H4 (cell line): Measurements from ENCODE around the gene RELN. TPM values are rescaled to one million over a fixed set of nuclear protein-coding genes. Genes with fewer than 3 reads are reported as not detected.
A peak's percentile ranks its signal among the peaks of the same experiment; 100 is the strongest.

Source experiments
- DNase-seq: peaks from one replicate; pipeline ENCODE4 v3.0.0-alpha.2; 2015; ENCODE audit warnings: low spot score
- total RNA-seq: library from RNA; depleted of rRNA; stranded (reverse); fragments of >200 nt; shearing (Covaris generic); gene quantifications from 2 replicates; pipeline ENCODE4 v1.2.3, GENCODE V29; 2014

The RELN gene
- total RNA-seq, 1 experiment from 2014 or later = not detected

DNA sequence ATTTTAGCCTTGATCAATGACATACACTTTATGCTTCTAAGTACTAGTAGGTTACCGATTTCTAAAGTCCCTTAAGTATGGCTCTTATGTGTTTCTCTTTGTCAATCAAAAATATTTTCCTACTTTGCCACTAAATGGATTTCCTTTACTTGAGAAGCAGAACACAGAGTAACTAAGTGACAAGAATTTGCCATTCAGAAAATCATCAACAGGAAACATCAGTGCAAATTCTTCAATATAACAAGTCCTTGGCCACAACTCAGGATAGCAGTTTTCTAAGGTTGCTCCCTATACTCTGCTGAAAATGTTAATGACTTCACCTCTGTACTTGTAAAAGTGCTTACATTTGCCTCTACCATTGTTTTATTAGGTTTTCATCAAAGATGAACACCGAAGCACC lies 303.8 kb downstream of the RELN start:
- no peak for DNase-seq

DNA sequence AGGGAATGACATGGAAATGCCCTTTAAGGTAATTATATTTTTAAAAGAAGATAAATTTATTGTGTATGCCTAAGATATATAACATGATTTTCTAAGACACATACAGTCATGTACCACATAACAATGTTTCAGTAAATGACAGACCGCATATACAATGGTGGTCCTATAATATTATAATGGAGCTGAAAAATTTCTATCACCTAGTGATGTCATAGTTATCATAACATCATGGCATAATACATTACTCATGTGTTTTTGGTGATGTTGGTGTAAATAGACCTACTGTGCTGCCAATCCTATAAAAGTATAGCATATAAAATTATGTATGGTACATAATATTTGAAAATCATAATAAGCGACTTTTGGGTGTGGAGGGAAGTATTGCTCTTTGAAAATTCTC lies 306.1 kb downstream of the RELN start:
- no peak for DNase-seq

DNA sequence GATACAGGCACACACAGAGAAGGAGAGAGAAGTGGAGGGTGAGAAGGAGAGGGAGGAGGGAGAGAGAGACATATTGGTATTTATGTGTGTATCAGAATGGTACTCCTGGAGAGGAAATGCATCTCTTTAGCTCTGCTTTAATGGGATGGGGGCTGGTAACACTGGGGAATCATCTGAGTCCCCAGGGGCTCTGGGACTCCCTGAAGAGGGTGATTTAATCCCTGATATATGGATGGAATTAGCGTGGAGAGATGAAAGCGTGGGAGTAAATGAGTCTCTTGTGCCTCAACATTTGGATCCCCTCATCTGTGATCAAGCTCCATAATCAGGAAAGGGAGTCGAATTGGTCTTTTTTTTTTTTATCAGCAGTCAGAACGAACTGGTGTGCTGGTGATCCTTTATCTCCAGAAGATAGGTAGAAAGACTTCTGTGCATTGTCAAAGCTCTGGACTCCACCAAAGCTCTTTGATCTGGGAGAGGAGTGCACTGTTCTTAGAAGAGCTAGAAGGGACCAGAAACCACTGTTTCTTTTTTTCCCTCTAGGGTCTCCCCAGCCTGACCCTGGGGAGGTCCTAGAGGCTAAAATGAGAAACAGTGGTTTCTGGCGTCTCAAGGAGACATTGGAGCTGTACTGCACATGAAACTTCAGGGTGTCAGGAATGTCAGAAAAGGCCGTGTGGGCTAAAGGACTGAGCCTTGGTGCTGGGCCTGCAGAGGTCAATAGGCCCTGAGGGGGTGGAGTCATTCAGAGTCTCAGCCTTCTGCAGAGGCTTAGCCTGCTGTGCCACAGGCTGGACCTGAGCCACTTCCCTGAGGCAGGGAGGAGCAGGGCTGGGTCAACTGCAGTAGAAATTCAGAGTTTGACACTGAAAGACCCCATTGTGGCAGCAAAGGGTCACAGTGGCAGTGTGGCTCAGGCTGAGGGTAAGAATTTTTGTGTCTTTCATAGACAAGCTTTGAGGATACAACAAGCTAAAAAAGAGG lies 309.0 kb downstream of the RELN start:
- DNase-seq = no peak

DNA sequence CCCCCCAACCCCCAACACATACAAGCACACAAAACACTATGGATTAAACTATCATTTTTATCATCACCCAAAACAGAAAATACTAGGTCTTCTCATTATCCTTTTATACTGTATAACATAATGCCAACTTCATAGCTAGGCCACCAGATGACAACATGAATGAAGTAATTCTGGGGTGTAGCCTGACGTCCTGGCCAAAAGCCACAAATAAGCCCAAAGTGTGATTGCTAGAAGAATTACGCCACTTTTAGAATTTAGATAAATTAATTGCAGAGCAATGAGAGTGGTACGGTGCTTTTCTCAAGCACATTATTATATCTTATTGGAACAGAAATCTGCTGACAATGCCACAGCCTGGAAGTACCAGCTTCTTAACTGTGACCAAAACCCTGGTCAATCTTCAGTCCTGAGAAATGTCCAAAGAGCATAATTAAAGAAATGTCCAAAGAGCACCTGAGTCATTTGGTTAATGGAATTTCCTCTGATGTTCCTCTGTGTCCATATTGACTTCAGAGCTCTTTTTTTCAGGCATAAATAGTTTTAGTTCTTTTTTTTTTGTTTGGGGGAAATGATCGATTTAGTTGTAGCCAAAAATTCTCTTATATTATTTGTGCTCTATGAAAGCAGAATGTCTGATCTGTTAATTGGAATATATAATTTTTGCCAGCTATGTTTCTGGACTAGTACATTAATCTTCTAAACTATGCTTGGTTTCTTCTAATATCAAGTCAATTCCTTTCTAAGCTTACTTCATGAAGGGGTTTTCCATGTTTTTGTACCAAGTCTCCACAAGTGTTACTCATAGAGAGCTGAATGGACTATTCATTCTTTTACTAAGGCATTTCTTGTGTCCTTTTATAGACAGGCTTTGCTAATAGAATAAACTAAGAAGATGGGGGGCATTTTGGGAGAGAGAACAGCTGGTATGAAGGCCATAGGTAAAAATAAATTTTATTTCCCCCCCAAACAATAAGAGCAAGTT lies 310.0 kb downstream of the RELN start:
- no peak for DNase-seq

DNA sequence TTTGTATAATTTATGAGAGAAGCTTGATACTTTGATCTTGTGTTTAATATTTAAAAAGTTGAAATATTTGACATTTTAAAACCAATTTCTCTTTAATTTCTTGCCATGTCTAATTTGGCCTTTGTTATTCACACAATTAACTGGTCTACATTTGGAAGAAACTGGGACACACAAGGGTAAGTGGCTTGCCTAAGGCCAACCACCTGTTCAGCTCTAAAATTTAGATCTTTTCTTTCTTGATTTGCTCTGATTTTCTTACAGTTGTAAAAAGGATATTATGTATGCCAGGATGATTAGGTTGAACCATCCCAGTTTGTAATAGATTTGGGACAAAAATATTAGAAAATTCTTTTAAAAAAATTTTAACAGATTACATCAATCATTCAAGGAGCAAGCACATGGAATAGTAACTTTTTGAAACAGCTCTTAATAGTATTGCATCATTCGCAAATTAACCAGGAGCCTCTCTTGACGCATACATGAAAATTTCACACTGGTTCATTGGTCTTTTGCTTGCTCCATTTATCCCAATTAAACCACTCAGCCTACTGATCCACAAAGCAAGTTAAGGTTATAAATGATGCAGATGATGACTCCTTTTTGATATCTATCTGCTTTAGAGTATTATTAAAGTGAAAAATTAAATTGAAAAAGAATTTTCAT lies 321.0 kb downstream of the RELN start:
- no peak for DNase-seq

DNA sequence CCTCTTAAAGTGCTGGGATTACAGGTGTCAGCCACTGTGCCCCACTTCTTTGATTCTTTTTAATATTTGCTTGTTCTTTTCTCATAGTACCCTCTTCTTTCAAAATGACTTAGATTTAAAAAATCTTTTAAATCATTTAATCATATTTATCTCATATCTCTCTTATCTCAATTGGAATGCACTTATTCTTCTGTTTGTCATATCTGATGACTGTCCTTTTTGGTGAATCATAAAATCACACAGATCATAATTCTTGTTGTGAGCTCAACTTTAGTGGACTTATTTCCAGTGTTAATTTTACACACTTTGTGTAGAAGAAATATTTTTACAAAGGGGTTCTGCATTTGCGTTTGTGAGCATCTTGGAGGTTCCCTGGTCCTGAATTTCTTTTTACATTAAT lies 323.1 kb downstream of the RELN start:
- no peak for DNase-seq

DNA sequence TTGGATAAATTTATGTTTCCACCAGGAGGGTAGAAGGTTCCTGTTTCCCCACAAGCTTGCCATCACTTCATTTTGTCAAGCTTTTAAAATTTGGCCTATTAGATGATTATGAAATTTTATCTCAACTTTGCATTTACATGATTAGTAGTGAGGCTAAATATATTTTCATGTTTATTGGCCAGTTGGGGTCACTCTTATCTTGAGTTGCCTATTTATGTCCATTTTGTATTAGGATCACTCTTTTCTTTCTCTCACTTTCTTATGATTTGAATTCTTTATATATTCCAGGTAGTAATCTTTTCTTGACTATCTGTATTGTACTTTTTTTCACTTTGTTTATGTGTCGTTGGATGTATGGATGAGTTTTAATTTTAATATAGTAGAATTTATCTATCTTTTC lies 324.9 kb downstream of the RELN start:
- DNase-seq = no peak

DNA sequence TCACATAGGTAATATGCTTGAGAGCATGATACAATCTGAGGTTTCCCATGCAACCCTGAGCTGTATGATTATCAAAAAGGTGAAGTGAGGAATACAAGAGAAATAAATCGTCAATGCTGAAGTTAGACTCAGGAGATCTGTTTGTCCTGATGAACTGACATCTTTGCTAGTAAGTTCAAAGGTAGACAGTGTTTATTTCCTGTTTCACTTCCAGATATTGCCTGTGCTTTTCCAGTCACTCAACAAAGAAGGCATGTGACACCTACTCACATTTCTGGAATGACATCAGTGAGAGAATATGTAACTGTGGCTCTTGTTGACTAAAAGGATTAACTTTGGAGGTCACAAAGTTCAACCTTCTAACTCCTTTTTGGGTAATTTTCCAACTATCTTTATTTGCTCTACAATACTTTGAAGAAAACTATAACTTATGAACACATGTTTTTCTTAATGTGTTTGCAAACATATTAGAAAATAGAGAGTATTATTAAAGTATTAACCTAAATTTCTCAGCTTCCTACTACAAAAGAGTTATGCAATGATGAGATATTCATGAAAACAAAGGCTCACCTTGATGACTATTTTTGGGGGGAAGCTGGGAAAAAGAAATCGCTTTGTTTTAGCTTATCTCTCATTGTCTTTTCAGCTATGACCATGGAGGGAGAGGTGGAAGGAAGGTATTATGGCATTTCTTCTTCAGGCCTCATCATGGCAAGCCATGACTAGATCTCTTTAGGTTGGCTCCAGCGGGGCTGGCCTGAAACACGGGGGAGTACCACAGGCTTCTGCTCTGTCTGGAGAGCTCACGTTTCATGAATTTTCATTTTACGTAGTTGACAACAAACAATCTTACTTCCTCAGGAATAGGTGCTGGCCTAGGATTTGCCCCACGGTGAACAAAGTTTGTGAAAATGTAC lies 328.7 kb downstream of the RELN start:
- peak; percentile 78 for DNase-seq

DNA sequence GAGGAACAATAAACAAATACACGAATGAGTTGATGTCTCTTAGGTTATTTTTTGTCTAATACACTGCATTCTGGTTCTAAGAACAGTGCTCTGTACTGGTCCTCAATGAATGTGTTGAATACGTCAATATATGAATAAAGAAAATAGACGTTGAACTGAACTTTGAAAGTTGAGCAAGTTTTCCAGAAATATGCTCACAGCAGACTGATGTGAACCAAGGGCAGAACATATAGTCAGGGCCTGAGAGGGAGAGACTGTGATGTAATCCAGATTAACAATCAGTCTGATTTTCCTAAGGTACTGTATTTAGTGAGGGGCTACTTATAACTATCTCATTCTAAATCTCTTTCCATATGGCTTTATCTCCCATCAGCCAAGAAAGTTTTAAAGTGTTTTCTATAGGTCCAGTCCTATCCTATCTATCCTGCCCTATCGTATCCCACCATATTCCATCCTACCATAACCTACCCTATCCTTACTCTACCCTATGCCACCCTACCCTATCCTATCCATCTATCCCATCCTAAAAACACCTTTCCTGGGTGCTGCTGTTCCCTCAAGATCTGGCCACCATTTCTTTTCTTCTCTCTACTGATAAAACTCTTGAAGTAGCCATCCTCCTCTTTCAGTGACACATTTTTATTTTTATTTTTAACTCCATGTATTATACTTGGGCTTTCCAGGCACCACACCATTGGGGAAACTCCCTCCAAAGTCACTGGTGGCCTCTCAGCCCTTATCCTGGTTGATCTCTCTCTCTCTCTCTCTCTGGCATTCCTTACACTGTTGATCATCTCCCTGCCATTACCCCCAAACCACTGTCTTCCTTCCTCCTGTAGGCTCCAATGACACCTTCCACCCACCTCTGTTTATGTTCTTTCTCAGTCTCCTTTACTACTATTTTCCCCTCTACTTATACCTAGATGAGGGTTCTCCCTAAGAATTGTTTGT lies 331.1 kb downstream of the RELN start:
- DNase-seq = no peak

DNA sequence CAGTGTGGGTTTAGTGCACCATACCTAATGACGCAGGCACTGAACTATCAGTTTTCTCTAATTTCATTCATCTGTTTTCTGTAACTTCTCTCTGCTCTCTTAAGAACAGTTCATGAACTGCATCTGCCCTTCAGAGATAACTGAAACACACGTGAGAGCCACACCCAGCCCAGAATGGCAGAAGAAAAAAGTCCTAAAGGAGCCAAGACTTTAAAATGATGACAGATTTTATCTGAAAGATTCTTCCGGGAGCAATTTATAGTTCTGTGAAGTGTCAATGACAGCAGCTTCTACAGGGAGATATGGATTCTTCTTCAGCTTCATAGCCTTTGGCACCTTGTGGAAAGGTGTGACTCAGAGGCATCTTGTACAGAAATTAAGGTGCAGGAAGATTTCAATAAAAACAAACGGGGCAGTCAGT lies 332.0 kb downstream of the RELN start:
- no peak for DNase-seq

DNA sequence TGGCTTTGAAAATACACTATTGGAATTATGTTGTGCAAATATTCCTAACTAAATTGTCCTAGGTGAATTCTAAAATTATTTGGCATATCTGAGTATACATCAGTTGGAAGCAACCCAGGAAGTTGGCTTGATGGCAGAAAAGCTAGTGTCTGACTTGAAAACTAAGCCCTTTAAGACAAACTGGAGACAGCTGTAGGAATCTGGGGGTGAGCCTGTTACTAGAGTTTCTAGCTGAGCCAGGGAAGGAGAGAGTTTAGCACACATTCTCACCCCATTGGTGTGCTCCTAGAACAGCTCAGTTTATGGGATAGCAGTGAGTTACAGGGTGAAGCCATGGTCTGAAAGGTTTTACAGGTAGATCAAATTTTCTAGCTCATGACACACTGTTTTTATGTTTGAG lies 333.2 kb downstream of the RELN start:
- no peak for DNase-seq

DNA sequence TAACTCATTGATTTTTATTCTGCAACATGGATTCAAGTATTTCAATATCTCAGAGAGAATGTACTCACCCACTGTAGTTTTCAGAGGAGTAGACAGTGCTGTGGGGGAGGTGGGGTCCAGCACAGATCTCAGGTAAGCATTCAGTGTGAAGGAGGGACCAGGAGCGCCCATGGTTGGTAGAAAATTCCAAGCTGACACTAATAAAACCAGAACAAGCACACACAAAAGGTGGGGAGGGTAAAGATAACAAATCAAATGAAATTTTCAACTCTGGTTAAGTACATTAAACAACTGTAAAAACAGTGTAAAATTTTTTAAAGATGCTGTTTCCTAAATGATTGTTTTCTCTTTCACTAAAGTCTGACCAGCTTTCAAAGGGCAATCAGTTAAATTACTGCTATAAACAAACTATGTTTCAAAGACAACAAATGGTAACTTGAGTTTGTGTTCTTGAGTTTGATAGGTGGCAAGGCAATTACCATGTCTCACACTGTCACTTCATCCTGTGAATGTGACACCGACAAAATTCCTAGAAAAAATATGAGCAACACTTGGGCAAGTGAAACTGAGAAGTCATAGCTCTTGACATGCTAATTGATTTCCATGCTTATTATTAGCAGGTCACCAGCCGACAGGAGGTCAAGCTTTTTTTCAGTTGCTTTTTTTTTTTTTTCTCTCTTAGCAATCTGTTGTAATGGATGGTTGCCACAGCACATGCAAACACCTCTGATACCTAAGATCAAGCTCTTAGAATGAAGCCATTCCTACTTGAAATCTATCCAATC lies 337.7 kb downstream of the RELN start:
- DNase-seq = no peak

DNA sequence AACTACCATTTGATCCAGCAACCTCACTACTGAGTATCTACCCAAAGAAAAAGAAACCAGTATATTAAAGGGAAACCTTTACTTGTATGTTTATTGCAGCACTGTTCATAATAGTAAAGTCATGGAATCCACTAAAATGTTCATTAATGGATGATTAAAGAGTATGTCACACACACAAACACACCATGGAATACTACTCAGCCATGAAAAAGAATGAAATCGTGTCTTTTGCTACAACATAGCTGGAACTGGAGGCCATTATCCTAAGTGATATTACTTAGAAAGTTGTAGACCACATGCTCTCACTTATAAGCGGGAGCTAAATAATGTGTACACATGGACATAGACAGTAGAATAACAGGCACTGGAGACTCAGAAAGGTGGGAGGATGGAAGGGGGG lies 340.4 kb downstream of the RELN start:
- no peak for DNase-seq

DNA sequence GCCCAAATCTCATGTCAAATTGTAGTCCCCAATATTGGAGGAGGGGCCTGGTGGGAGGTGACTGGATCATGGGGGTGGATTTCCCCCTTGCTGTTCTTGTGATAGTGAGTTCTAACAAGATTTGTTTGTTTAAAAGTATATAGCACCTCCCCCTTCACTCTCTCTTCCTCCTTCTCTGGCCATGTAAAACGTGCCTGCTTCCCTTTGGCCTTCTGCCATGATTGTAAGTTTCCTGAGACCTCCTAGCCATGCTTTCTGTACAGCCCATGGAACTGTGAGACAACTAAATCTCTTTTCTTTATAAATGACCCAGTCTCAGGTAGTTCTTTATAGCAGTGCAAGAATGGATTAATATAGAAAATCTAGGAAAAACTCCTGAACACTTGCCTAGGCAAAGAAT lies 341.3 kb downstream of the RELN start:
- no peak for DNase-seq

DNA sequence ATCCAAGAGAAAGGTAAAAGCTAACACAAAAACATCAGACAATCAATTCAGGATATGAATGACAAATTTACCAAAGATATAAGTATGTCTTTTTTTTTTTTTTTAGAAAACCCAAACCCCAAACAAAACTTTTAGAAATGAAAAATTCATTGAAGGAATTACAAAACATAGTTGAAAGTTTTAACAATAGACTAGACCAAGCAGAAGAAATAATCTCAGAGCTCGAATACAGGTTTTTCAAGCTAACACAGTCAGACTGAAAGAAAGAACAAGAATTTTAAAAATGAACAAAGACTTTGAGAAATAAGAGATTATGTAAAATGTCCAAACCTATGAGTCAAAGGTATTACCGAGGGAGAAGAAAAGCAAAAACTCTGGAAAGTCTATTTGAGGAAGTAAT lies 345.1 kb downstream of the RELN start:
- no peak for DNase-seq

DNA sequence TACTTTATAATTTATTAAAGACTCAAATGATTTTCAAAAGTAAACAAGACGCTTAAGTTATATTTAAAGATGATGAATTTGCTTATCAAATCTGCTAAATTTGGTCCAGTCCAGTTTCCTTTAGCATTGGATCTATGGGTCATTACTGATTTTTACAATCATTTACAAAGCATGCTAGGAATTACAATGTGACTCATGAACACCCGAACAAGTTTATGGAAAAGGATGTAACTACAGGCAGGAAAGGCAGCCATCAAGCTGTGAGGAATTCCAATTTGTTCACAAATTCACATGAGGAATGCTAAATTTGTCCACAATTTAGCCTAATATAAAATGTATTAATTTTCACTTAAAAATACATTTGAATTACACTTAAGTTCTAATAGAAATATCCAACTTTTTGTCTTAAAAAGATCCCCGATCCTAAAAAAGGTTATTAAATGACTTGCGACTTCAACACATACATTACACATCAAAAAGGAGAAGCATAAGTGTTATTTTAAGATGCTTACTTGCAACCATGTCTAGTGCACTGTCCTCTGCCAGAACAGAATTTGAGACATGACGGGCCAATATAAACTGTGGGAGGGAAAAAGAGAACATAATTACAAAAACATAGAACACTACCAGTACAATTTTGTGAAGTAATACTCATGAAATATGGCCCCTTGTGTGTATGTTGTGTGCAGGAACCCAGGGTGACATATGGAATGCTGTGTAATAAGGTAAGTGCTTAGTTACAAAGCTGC lies 349.3 kb downstream of the RELN start:
- no peak for DNase-seq

DNA sequence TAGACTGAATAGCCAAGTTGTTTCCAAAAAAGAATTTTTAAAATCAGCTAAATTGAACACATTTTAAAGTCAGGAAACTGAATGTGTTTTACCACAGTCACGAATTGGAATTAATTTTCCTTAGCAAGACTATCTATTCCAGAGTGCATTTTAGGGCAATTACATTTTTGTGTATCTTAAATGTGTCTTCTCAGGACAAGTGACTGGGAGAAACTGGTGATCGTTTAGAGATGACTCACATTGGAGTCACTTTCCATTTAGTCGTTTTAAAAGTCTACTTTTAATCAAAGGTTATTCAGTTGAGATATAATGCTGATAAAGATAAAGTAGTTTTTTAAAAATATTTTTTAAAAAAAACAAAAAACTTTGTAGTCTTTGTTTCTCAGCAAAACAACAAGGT lies 351.7 kb downstream of the RELN start:
- no peak for DNase-seq

DNA sequence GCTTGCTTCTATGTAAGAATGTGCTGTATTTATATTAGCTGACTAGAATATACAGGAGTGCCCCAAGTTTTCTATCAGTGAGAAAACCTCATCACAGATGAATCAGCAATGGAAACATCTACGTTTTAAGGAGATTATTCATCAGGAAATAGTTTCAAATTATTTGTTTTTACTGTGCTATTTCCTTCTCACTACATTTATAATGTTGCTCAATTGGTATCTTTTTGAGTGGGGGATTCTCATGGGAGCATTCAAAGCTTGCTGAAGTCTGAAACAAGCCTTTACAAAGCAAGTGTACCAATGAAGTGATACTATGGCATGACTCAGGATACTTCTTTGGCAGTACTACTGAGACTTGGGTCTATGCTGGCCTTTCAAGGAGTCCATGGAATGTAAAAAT lies 352.4 kb downstream of the RELN start:
- DNase-seq = no peak
